Measurements from ENCODE around the gene CACTIN.

DNA sequence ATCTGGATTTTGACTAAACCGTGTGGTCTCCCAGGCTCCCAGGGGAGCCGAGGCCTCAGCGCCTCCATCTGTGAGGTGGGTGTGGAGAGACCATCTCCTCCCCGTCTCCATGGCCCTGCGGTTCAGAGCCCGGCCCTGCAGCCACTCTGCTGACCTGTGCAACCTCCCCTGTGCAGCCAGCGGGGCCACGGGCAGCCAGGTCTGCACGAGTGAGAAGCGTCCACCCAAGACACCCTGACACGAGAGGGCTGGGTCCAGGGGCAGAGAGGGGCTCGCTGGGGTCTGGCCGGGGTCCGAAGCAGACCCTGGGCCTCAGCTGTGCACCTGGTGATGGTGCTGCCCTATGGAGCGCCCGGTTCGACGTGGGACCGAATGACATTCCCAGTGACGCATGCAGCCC lies 10.4 kb upstream of the CACTIN start:
- TF ChIP-seq YY1 (IDR thresholded peaks at IDR 0.05; ENCODE audit: insufficient read depth, insufficient read length): no peak
- no peak for TF ChIP-seq SUZ12 (IDR thresholded peaks at IDR 0.05; ENCODE audit: extremely low read depth, insufficient read depth, insufficient read length)
